ENCODE measurements around the gene MACROD1.
"Not testable (repeated sequence)": the region's sequence is repeated elsewhere in the genome, so short reads cannot be mapped to it uniquely, and the experiment has no call there.

The MACROD1 gene

GRCh38 chr11:63974259-63975143 lies 191.4 kb downstream of the MACROD1 start, which contains the start of gene COX8A:
Gene COX8A (plus strand): TSS chr11:63974620. CDS start chr11:63974681, 61 bp downstream.
- DNase-seq (ENCODE audit: low read depth) = peak; percentile 100
- peak within 1 kb of the TSS; percentile 99 for H3K4me3 ChIP-seq (ENCODE audit: low read depth, low read length)
- TF ChIP-seq CTCF (conservative IDR thresholded peaks at IDR 0.05; ENCODE audit: low read depth, low read length) = peak; percentile 36

- not testable (repeated sequence) for H3K4me3 ChIP-seq (ENCODE audit: low read depth, low read length); DNase-seq (ENCODE audit: low read depth)
Observed at GRCh38 chr11:63973912-63974258, 192.0 kb downstream of the MACROD1 start.

GRCh38 chr11:63970902-63971301 lies 195.0 kb downstream of the MACROD1 start:
- no peak for TF ChIP-seq CTCF (conservative IDR thresholded peaks at IDR 0.05; ENCODE audit: low read depth, low read length)

GRCh38 chr11:63969461-63969860 lies 196.5 kb downstream of the MACROD1 start:
- no peak for DNase-seq (ENCODE audit: low read depth)
- H3K4me3 ChIP-seq (ENCODE audit: low read depth, low read length) = no peak overlapping the region
- TF ChIP-seq CTCF (conservative IDR thresholded peaks at IDR 0.05; ENCODE audit: low read depth, low read length) = no peak

More at GRCh38 chr11:63970902-63971301, 195.0 kb downstream of the MACROD1 start:
- no peak for DNase-seq (ENCODE audit: low read depth)
- H3K4me3 ChIP-seq (ENCODE audit: low read depth, low read length) = no peak overlapping the region

GRCh38 chr11:63966444-63966843 lies 199.5 kb downstream of the MACROD1 start:
- TF ChIP-seq CTCF (conservative IDR thresholded peaks at IDR 0.05; ENCODE audit: low read depth, low read length) = no peak
- no peak overlapping the region for H3K4me3 ChIP-seq (ENCODE audit: low read depth, low read length)
- DNase-seq (ENCODE audit: low read depth) = no peak

- not testable (repeated sequence) for DNase-seq (ENCODE audit: low read depth); H3K4me3 ChIP-seq (ENCODE audit: low read depth, low read length)
Observed at GRCh38 chr11:63963895-63964294, 202.0 kb downstream of the MACROD1 start.

GRCh38 chr11:63961608-63962412 lies 204.1 kb downstream of the MACROD1 start:
- peak; percentile 58 for DNase-seq (ENCODE audit: low read depth)
- no peak for TF ChIP-seq CTCF (conservative IDR thresholded peaks at IDR 0.05; ENCODE audit: low read depth, low read length)
- H3K4me3 ChIP-seq (ENCODE audit: low read depth, low read length) = no peak overlapping the region

Measured in choroid plexus epithelial cell (primary cell).